Motor neuron (in vitro differentiated cells): ENCODE measurements around the gene GATA3. TPM values are rescaled to one million over a fixed set of nuclear protein-coding genes. Genes with fewer than 3 reads are reported as not detected.
"Not testable (repeated sequence)": the region's sequence is repeated elsewhere in the genome, so short reads cannot be mapped to it uniquely, and the experiment has no call there.

Experiments
- ATAC-seq, 8 experiments: fragments of 200-7000 bp; cut with Tn5 transposase; replicated peaks in 6 of 8; 2 replicates each; pipeline ENCODE4 v1.8.0; 2021; ENCODE audit warnings: mild to moderate bottlenecking in 8 of 8, moderate library complexity in 8 of 8
- H3K27ac ChIP-seq, 2 donors: fragments of 250-450 bp; sonication (Bioruptor Pico); 2 replicates each; pipeline ENCODE4 v1.9.0; 2021; ENCODE audit warnings: antibody characterized with exemption in 2 of 2, mild to moderate bottlenecking in 2 of 2, moderate library complexity in 1 of 2
- H3K4me1 ChIP-seq, 2 donors: fragments of 250-450 bp; sonication (Bioruptor Pico); replicated peaks in 1 of 2; 2 replicates each; pipeline ENCODE4 v1.6.1; 2021; ENCODE audit warnings: antibody characterized with exemption in 2 of 2, mild to moderate bottlenecking in 2 of 2, moderate library complexity in 1 of 2
- H3K4me3 ChIP-seq, 5 donors: fragments of 250-450 bp; sonication (Bioruptor Pico); 2 replicates each; pipeline ENCODE4 v1.9.0; 2021; ENCODE audit warnings: antibody characterized with exemption in 5 of 5, mild to moderate bottlenecking in 5 of 5, moderate library complexity in 4 of 5
- WGBS, 10 experiments: fragments of 450-650 bp; shearing (Covaris generic); methylation state at CpG; one replicate each; pipeline ENCODE4 v1.0.0; 2022; 5-methylcytosine and 5-hydroxymethylcytosine counted together
- in situ Hi-C, 9 experiments: fragments of 400-800 bp; cut with MboI; loops; one replicate each; pipeline ENCODE4 v1.15.0; 2021; ENCODE audit warnings: low sequenced_read_pairs in 9 of 9, low pct_unique_long_range_greater_than_20kb in 2 of 9; ENCODE audit not compliant: unreplicated experiment in 9 of 9
- total RNA-seq, 8 experiments: library from RNA; unstranded; fragments of 300-600 nt; gene quantifications; 2 replicates each; pipeline versions ENCODE4 v1.2.3 to v1.2.4, GENCODE V29; 2022

GATA3 gene
- total RNA-seq, result 1 to 10 TPM in 2 of 8 experiments, under 1 TPM in 6; 0.11 to 3.2 (median 0.42) TPM

DNA sequence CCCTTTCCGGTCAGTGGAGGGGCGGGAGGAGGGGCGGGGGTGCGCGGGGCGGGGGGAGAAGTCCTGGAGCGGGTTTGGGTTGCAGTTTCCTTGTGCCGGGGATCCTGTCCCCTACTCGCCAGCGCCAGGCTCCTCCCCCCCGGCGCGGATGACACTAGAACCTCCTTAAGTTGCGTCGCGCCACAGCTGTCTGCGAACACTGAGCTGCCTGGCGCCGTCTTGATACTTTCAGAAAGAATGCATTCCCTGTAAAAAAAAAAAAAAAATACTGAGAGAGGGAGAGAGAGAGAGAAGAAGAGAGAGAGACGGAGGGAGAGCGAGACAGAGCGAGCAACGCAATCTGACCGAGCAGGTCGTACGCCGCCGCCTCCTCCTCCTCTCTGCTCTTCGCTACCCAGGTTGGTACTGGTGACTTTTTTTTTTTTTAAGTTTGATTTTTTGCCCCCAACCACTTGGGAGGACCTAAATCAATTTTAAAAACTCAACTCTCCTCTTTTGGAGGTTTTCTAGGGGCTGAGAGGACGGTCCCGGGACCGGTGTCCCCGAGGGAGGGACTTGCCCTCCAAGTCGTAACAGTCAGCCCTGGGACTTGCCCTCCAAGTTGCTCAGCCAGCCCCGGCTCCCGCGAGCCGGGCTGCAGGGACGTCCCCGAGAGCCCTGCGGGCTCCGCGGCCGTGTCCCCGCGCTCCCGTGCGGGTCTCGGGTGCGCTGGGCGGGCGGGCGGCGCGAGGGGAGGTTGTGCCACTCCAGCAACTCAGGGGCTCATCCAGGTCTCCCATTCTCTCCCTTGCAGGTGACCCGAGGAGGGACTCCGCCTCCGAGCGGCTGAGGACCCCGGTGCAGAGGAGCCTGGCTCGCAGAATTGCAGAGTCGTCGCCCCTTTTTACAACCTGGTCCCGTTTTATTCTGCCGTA, at the start of gene GATA3:
Gene GATA3, plus strand, starts transcription at position 195 of the 914 bp plus-strand sequence. CDS start 968 bp downstream, outside the sequence.
- in situ Hi-C loops, result loop anchor here in 1 of 9 experiments (25.0 kb wide), 1 partner anchor 1158 kb away; no protein-coding TSS in a partner anchor
- Histone ChIP-seq H3K4me1 (peaks cover 9 to 17% of the 10 kb centered on the region in 2 donors), H3K27ac (no peak within 1 kb of the TSS), H3K4me3 (peak within 1 kb of the TSS; percentile 33 to 48 (median 44))
- ATAC-seq, result peak in 6 of 8 experiments; percentile 11 to 33 (median 28)
- 0 to 7% (median 0%) methylated on average over 1 to 19 of the region's 65 CpGs; no CpG with 5 or more reads in 3 of the 10 experiments for WGBS, 10 experiments

- H3K4me1 ChIP-seq, result no peaks in the 10 kb centered on the region
- no peak overlapping the region for H3K27ac ChIP-seq
- in situ Hi-C loops, result no loop called here
- WGBS, 10 experiments, result 50 to 100% (median 88%) methylated on average over 2 to 7 of the region's 10 CpGs
- ATAC-seq, result no peak
- H3K4me3 ChIP-seq, result no peak overlapping the region
These were observed 48.1 kb upstream of the GATA3 start for GRCh38 chr10:8006274-8006999.

GRCh38 chr10:8009031-8009430, 45.5 kb upstream of the GATA3 start:
- ATAC-seq, result no peak
- 80 to 98% (median 86%) methylated on average over 1 to 8 of the region's 38 CpGs; no CpG with 5 or more reads in 7 of the 10 experiments for WGBS, 10 experiments

GRCh38 chr10:8013006-8013405, 41.5 kb upstream of the GATA3 start:
- H3K4me1 ChIP-seq, result no peaks in the 10 kb centered on the region
- 90 to 100% (median 100%) methylated on average over 1 of the region's 1 CpG; no CpG with 5 or more reads in 3 of the 10 experiments for WGBS, 10 experiments
- no peak for ATAC-seq
- in situ Hi-C loops, result no loop called here
- H3K27ac ChIP-seq, result no peak overlapping the region
- no peak overlapping the region for H3K4me3 ChIP-seq

More at GRCh38 chr10:8009031-8009430, 45.5 kb upstream of the GATA3 start:
- in situ Hi-C loops, result no loop called here
- no peaks in the 10 kb centered on the region for H3K4me1 ChIP-seq
- H3K4me3 ChIP-seq, result no peak overlapping the region
- no peak overlapping the region for H3K27ac ChIP-seq

DNA sequence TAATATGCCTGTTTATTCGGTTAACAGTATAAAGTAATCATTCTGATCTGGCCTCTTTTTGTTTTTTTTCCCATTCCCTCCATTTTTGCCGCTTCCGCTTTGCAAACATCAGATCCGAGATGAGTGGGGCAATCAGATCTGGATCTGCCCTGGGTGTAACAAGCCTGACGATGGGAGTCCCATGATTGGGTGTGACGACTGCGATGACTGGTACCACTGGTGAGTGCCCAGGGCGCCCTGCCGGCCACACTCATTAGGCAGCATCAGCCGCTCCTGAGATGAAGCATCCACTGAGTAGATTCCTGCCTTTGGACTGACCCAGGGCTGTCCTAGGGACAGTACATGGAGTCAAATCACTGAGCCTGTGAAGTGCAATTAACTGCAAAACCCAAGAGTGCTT, 40.9 kb upstream of the GATA3 start:
- 92 to 100% (median 98%) methylated on average over 3 to 10 of the region's 10 CpGs; no CpG with 5 or more reads in 1 of the 10 experiments for WGBS, 10 experiments
- in situ Hi-C loops, result no loop called here
- H3K4me1 ChIP-seq, result no peaks in the 10 kb centered on the region

DNA sequence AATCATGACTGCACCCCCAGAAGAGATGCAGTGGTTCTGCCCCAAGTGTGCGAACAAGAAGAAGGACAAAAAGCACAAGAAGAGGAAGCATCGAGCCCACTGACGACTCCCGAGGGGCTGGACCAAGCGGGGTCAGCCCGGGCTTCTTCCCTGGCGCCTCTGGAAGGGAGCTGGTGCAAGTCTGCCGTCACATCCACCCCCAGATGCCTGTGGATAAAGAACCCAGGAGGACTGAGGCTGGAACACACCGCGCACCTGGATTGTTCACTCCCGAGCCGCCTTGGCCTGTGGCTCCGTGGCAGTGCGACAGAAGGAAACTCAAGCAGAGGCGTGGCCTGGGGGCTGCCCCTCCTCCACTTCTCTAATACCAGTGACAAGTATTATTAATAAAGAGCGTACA, 39.8 kb upstream of the GATA3 start:
- 80 to 100% (median 93%) methylated on average over 1 to 7 of the region's 16 CpGs; no CpG with 5 or more reads in 3 of the 10 experiments for WGBS, 10 experiments
- in situ Hi-C loops, result no loop called here
- no peak overlapping the region for H3K27ac ChIP-seq
- no peak overlapping the region for H3K4me3 ChIP-seq
- ATAC-seq, result no peak
- H3K4me1 ChIP-seq, result no peaks in the 10 kb centered on the region

More for the DNA sequence above, 40.9 kb upstream of the GATA3 start:
- Histone ChIP-seq H3K4me3 (no peak overlapping the region), H3K27ac (no peak overlapping the region)
- ATAC-seq, result no peak

DNA sequence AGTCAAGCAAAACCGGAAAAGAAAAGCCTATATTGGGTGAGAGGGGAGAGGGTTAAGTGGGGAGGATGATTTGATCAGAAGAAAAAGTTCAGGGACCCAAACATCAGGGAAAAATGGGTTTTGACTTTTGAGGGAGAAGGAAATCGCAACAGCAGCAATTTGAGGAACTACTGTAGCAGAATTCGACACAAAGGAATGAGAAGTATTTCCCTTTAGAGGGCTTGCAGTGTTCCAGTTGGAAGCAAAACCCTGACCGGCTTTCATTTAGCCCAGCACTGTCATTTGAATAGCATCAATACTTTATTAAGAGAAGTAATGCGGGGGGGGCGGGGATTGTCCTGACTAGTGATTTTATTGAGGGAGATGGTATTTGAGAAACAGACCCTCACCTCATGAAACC, 37.2 kb upstream of the GATA3 start:
- no peak overlapping the region for H3K4me3 ChIP-seq
- H3K4me1 ChIP-seq, result no peaks in the 10 kb centered on the region
- 33 to 89% (median 71%) methylated on average over 1 to 6 of the region's 6 CpGs for whole genome bisulfite sequencing, 10 experiments
- ATAC-seq, result no peak
- in situ Hi-C loops, result no loop called here
- no peak overlapping the region for H3K27ac ChIP-seq

DNA sequence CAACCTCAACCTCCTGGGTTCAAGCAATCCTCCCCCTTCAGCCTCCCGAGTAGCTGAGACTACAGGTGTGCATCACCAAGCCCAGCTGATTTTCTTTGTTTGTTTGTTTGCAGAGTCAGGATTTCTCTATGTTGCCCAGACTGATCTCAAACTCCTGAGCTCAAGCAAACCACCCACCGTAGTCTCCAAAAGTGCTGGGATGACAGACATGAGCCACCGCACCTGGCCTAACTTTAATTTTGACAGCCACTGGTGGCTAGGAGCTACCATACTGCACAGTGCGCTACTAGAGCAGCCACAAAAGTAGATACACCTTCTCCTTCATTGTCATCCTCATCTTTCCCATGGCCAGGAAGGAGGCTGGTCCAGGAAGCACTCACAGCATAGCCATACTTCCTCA, 31.2 kb upstream of the GATA3 start:
- Histone ChIP-seq H3K4me3 (no peak overlapping the region), H3K4me1 (no peaks in the 10 kb centered on the region), H3K27ac (no peak overlapping the region)
- no peak for ATAC-seq
- WGBS, 10 experiments, result 37 to 100% (median 74%) methylated on average over 1 to 4 of the region's 4 CpGs; no CpG with 5 or more reads in 2 of the 10 experiments
- in situ Hi-C loops, result no loop called here

DNA sequence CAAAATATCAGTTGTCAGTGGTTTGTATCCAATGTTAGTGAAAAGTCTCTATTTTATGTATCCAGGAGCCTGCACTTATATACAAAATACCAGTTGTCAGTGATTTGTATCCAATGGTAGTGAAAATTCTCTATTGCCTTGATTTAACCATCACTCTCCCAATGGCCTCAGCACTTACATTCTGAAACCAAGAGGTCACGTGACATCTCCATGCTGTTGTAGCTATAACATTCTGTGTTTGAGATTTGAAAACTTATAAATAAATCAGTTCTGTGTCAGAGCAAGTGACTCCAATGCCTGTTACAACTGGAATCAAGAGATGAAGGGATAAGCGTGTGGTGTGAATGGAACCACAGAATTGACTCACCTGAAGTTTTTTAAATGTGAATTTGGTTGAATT, 30.6 kb upstream of the GATA3 start:
- ATAC-seq, result no peak
- WGBS, 10 experiments, result 40 to 100% (median 88%) methylated on average over 1 to 2 of the region's 2 CpGs; no CpG with 5 or more reads in 2 of the 10 experiments
- Histone ChIP-seq H3K4me1 (no peaks in the 10 kb centered on the region), H3K4me3 (no peak overlapping the region), H3K27ac (no peak overlapping the region)
- in situ Hi-C loops, result no loop called here

- no peak overlapping the region for H3K4me3 ChIP-seq
- no peak for ATAC-seq
- no peaks in the 10 kb centered on the region for H3K4me1 ChIP-seq
- in situ Hi-C loops, result no loop called here
- WGBS, 10 experiments, result 17 to 100% (median 82%) methylated on average over 1 to 13 of the region's 17 CpGs
- no peak overlapping the region for H3K27ac ChIP-seq
These were observed 27.9 kb upstream of the GATA3 start for GRCh38 chr10:8026349-8027259.

DNA sequence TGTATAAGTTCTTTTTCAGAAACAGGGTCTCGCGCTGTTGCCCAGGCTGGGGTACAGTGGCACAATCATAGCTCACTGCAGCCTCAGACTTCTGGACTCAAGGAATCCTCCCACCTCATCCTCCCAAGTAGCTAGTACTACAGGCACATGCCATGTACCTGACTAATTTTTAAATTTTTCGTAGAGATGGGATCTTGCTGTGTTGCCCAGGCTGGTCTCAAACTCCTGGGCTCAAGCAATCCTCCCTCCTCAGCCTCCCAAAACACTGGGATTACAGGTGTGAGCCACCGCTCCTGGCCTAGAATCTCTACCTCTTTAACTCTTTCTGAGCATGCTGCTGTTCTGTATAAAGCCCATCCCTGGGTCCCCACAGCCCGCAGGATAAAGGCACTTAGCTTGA, 23.3 kb upstream of the GATA3 start:
- WGBS, 10 experiments, result 20 to 92% (median 81%) methylated on average over 1 to 3 of the region's 5 CpGs; no CpG with 5 or more reads in 3 of the 10 experiments
- H3K4me1 ChIP-seq, result peaks cover 9 to 19% of the 10 kb centered on the region in 2 donors
- H3K27ac ChIP-seq, ATAC-seq, in situ Hi-C loops, H3K4me3 ChIP-seq: not testable (repeated sequence)

DNA sequence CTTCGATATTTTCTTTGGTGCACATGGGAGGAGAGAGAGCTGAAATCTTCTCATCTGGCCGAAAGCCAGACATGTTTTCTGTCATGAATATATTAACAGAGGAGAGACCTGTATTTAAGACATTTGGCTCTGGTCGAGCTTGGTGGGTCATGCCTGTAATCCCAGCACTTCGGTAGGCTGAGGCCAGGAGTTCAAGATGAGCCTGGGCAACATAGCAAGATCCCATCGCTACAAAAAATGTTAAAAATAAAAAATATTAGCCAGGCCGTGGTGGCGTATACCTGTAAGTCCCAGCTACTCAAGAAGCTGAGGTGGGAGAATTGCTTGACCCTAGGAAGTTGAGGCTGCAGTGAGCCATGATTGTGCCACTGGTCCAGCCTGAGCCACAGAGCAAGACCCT, 21.9 kb upstream of the GATA3 start:
- Histone ChIP-seq H3K27ac (no peak overlapping the region), H3K4me1 (peaks cover 9 to 22% of the 10 kb centered on the region in 2 donors), H3K4me3 (no peak overlapping the region)
- in situ Hi-C loops, result no loop called here
- WGBS, 10 experiments, result 58 to 100% (median 86%) methylated on average over 1 to 7 of the region's 7 CpGs
- no peak for ATAC-seq
